Stimulated activated CD8-positive, alpha-beta memory T cell treated with anti-CD3 and anti-CD28 coated beads, Interleukin-7, amount 100 ng/mL, for 1 hour (primary cell): ENCODE data around the gene MNAT1.
"Not testable (repeated sequence)": the region's sequence is repeated elsewhere in the genome, so short reads cannot be mapped to it uniquely, and the experiment has no call there.

Experiments used
- DNase-seq, 2 donors: peaks; one replicate each; pipeline ENCODE4 v3.0.0-alpha.2; 2020; ENCODE audit warnings: low read depth in 2 of 2

MNAT1 gene

GRCh38 chr14:60734465-60735242 lies at the start of gene MNAT1:
Gene MNAT1 (plus strand): TSS chr14:60734761. CDS start chr14:60734863, 102 bp downstream.
- DNase-seq, result peak; percentile 58 to 61

DNA sequence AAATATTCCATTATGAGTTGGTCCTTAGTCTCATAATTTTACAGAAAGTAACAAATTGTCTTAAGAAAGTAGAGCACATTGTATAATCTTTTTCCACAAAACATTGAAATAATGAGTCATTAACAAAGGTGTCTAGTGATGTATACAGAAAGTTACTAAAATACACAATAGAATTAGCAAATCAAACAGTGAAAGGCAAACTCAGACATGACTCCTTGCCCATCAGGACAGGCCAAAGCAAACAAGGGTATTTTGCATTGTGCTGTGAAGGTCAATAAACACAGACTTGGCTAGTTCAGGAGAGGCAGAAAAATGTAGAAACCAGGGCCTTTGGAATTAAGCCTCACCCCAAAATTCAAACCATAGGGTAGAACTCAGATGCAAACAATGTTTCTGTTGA lies 47.7 kb upstream of the MNAT1 start:
- DNase-seq, result no peak

- DNase-seq, result no peak
These were observed 43.0 kb upstream of the MNAT1 start for GRCh38 chr14:60691383-60692113.

DNA sequence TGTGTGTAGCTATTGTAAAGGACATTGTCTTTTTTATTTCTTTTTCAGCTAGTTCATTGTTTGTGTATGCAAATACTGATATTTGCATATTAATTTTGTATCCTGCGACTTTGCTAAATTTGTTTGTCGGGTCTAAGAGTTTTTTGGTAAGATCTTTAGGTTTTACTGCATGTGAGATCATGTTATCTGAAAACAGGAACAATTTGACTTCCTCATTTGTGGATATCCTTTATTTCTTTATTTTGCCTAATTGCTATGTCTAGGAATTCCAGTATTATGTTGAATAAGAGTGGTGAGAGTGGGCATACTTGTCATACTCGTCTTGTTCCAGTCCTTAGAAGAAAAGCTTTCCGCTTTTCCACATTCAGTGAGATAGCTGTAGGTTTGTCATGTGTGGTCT lies 39.2 kb upstream of the MNAT1 start:
- DNase-seq, result no peak

- no peak for DNase-seq
These were observed 34.0 kb upstream of the MNAT1 start for GRCh38 chr14:60700598-60700997.

DNA sequence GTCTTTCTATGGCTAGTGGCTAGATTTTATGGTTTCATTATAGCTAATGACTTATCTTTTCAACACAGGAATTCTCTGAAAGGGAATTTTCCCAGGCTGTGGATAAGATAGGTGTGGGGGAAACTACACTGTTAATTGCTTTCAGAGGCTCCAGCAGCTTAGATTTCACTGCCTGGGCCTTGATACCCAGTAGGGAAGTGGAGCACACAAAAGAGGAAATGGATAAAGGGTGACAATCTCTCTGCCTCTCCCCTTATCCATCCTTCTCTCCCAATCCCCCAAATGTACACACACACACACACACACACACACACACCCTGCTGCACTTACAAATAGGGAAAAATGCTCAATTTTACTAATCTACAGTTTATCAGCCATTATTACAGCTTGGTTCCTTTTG lies 29.5 kb upstream of the MNAT1 start:
- no peak for DNase-seq

- no peak for DNase-seq
These were observed 26.7 kb upstream of the MNAT1 start for GRCh38 chr14:60707858-60708257.

DNA sequence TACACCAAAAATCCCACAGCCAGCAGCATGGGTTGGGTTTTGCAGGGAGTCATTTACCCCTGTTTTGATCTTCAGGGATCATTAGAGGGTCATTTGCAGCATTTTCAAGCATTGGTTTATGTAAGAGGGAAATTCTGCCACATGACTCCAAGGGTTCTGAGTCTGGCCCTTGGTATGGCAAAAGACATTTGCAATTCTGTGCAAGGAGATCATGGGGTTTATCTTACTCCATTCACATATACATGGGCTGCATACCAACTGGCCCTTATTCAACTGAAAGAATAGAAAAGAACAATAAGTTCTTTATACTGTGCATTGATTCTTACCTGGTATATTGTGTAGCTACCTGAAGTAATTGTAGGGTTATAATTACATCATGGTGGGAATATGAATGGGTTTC lies 24.1 kb upstream of the MNAT1 start:
- no peak for DNase-seq

GRCh38 chr14:60713513-60713912 lies 21.0 kb upstream of the MNAT1 start:
- DNase-seq, result no peak

DNA sequence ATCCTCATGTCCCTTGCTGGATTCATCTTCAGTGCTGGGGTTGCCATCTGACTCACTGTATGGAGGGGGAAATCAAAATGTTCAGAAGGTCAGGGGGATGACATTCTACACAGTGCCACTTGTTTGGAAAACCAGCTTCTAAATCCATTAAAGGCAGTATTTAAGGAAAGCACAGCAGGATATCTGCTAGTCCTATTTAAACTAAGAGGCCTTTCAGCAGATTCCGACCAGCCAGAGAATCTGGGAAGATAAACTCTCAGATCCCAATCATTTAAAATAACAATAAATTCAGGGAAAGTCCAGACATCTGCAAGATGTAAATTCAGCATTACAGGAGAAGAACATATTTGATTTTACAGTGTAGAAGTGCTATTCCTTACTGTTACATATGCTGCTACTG lies 14.2 kb upstream of the MNAT1 start:
- no peak for DNase-seq

DNA sequence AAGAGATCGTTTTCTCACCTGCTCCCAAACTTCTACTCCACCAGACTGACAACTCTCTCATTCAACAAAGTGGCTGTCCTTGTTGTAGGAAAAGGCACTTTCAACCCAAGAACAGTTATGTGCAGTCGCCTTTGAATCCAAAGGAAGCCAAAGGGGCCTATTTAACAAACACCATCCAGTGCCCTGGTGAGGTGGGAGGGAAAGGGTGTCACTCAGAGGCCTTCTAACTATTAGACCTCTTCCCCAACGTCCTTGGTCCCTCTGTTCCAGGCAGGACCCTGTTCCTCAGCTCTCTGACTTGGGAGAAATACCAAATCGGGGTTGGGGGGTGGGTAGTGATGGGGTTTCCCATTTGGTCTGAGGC lies 13.6 kb upstream of the MNAT1 start:
- DNase-seq, result no peak

- DNase-seq, result peak; percentile 27 to 29
These were observed 13.0 kb upstream of the MNAT1 start for GRCh38 chr14:60721326-60722106.

GRCh38 chr14:60722107-60722356 lies 12.5 kb upstream of the MNAT1 start:
- DNase-seq, result no peak

GRCh38 chr14:60722357-60723115 lies 12.0 kb upstream of the MNAT1 start:
- DNase-seq, result no peak

DNA sequence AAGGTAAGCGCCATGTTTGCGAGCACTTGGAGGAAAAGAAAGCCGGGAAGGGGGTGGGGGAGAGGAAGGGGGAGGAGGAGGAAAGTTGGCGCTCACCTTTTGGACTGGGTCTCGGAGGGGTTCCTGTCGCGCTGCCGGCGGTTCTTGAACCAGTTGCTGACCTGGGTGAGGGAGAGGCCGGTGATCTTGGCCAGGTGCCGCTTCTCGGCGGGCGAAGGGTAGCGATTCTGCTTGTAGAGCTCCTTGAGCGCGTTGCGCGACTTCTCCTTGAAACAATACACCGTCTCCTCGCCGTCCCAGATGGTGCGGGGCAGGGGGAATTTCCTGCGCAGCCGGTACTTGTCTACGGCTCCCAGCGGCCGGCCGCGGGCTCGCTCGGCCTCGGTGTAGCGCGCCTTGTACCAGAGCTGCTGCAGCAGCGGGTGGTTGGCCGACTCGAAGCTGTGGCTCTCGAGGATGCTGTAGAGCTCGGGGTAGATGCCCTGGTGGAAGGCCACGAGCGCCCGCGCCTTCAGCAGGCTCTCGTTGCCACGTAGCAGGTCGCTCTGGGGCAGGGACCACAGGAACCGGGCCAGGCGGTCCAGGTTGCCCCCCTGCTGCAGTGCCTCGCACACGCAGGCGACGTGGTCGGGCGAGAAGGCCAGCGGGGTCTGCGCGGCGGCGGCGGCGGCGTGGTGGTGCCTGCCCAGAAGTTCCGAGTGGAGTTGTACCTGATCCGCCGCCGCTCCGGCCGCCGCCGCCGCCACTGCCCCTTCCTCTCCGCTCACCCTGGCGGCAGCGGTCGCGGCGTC lies 11.2 kb upstream of the MNAT1 start:
- no peak for DNase-seq

- no peak for DNase-seq
These were observed 10.5 kb upstream of the MNAT1 start, which contains the start of gene SIX4 for GRCh38 chr14:60723907-60724618. Gene SIX4 (minus strand): TSS chr14:60724351. CDS start chr14:60724074, 277 bp downstream.

DNA sequence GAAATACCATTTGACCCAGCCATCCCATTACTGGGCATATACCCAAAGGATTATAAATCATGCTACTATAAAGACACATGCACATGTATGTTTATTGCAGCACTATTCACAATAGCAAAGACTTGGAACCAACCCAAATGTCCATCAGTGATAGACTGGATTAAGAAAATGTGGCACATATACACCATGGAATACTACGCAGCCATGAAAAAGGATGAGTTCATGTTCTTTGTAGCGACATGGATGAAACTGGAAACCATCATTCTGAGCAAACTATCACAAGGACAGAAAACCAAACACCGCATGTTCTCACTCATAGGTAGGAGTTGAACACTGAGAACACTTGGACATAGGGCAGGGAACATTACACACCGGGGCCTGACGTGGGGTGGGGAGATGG lies 3.3 kb upstream of the MNAT1 start:
- DNase-seq, result not testable (repeated sequence)

DNA sequence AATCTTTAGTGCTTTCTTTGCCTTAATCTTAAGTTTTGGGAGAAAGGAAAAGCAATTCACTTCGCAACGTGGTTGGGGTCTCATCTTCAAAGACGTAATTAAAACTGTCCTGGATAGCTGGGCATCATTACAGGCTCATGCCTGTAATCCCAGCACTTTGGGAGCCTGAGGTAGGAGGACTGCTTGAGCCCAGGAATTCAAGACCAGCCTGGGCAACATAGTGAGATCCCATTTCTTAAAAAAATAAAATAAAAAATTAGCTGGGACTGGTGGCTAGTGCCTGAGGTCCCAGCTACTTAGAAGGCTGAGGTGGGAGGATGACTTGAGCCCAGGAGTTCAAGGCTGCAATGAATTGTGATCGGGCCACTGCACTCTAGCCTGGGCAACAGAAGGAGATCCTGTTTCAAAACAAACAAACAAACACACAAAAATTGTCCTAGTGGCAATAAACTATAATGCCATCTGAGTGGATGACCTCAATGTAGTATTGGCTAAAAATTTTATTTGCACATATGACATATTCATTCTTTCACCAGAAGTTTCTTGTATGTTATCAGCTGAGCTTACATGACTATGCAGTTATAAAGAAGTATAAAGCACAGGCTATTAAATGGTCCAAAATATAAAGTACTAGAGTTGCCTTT lies 1.6 kb upstream of the MNAT1 start:
- no peak for DNase-seq

- no peak for DNase-seq
These were observed 855 bp downstream of the MNAT1 start for GRCh38 chr14:60735416-60735815.

GRCh38 chr14:60736494-60736893 lies 1.9 kb downstream of the MNAT1 start:
- DNase-seq, result no peak
